Thoracic aorta endothelial cell (primary cell): ENCODE measurements around the gene FSHR. TPM values are rescaled to one million over a fixed set of nuclear protein-coding genes. Genes with fewer than 3 reads are reported as not detected.

Experiments
- small RNA-seq: library from RNA; depleted of rRNA; stranded (forward); fragments of <200 nt; gene quantifications from one replicate; pipeline ENCODE3, GENCODE V24; 2012
- total RNA-seq: library from RNA; depleted of rRNA; stranded (reverse); fragments of >200 nt; gene quantifications from 2 replicates; pipeline ENCODE4 v1.2.3, GENCODE V29; 2012

Gene FSHR, protein sequence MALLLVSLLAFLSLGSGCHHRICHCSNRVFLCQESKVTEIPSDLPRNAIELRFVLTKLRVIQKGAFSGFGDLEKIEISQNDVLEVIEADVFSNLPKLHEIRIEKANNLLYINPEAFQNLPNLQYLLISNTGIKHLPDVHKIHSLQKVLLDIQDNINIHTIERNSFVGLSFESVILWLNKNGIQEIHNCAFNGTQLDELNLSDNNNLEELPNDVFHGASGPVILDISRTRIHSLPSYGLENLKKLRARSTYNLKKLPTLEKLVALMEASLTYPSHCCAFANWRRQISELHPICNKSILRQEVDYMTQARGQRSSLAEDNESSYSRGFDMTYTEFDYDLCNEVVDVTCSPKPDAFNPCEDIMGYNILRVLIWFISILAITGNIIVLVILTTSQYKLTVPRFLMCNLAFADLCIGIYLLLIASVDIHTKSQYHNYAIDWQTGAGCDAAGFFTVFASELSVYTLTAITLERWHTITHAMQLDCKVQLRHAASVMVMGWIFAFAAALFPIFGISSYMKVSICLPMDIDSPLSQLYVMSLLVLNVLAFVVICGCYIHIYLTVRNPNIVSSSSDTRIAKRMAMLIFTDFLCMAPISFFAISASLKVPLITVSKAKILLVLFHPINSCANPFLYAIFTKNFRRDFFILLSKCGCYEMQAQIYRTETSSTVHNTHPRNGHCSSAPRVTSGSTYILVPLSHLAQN
- total RNA-seq: not detected in 2 replicates

DNA sequence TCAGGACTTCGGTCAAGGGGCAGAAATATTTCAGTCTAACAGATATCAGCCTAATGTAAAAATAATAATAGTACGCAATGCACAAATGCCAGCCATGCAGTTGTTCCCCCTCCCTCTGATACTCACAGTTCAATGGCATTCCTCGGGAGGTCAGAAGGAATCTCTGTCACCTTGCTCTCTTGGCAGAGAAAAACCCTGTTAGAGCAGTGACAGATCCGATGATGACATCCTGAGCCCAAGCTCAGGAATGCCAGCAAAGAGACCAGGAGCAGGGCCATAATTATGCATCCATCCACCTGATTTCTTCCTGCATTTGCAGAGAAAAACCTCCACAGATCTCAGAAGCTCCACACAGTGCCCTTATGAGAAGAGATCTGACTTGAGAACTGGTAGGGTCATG lies at the start of gene FSHR:
FSHR (minus strand) TSS at position 376 of the 400 bp plus-strand sequence; CDS start at position 278, 98 bp downstream.

Small RNA genes lying within 50 kb of the gene (small RNA-seq; reads per million reads assigned to genes)
- not detected for gene MIR548BA
